A673 (cell line): ENCODE results near the gene DGKA.
"Not testable (repeated sequence)": the region's sequence is repeated elsewhere in the genome, so short reads cannot be mapped to it uniquely, and the experiment has no call there.

Experiments
- EZH2 ChIP-seq: fragments of 200-600 bp; sonication (generic); IDR thresholded peaks from 2 replicates; pipeline ENCODE4 v1.6.1; 2017; ENCODE audit warnings: borderline replicate concordance, low read depth, mild to moderate bottlenecking, mixed read lengths, antibody characterized with exemption, low read length; ENCODE audit not compliant: poor library complexity, severe bottlenecking
- TF ChIP-seq, protein P1 (sequence below): fragments of 300-800, 200-600 bp; sonication (generic); conservative IDR thresholded peaks from 2 replicates; pipeline ENCODE4 v1.5.1; 2017; ENCODE audit warnings: low read depth, mild to moderate bottlenecking, antibody characterized with exemption, low read length, moderate library complexity, mixed read lengths

DNA sequence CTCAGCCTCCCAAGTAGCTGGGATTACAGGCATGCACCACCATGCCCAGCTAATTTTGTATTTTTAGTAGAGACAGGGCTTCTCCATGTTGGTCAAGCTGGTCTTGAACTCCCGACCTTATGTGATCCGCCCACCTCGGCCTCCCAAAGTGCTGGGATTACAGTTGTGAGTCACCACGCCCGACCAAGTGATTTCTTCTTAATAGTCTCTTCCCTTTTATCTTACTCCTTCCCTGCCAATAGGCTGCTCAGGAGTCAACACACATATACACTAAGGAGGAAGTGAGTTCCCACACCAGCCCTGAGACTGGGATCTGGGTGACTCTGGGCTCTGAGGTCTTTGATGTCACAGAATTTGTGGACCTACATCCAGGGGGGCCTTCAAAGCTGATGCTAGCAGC, 72.4 kb downstream of the DGKA start:
- TF ChIP-seq, protein P1, sequence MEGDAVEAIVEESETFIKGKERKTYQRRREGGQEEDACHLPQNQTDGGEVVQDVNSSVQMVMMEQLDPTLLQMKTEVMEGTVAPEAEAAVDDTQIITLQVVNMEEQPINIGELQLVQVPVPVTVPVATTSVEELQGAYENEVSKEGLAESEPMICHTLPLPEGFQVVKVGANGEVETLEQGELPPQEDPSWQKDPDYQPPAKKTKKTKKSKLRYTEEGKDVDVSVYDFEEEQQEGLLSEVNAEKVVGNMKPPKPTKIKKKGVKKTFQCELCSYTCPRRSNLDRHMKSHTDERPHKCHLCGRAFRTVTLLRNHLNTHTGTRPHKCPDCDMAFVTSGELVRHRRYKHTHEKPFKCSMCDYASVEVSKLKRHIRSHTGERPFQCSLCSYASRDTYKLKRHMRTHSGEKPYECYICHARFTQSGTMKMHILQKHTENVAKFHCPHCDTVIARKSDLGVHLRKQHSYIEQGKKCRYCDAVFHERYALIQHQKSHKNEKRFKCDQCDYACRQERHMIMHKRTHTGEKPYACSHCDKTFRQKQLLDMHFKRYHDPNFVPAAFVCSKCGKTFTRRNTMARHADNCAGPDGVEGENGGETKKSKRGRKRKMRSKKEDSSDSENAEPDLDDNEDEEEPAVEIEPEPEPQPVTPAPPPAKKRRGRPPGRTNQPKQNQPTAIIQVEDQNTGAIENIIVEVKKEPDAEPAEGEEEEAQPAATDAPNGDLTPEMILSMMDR, result not testable (repeated sequence)
- not testable (repeated sequence) for TF ChIP-seq EZH2
